Esophagus (tissue), 2 donors: Measurements from ENCODE around the gene PDE9A. TPM values are rescaled to one million over a fixed set of nuclear protein-coding genes. Genes with fewer than 3 reads are reported as not detected.
A peak's percentile ranks its signal among the peaks of the same experiment; 100 is the strongest.

Source experiments
- H3K27ac ChIP-seq, 2 donors: one replicate each; pipeline ENCODE4 v1.5.1; 2013; ENCODE audit warnings: low read depth in 2 of 2, mild to moderate bottlenecking in 2 of 2, inconsistent platforms in 1 of 2, low read length in 1 of 2, moderate library complexity in 1 of 2
- H3K27me3 ChIP-seq, 2 donors: one replicate each; pipeline ENCODE4 v1.6.1; 2013; ENCODE audit warnings: low read length in 2 of 2, control low read depth in 1 of 2, mild to moderate bottlenecking in 1 of 2; ENCODE audit not compliant: insufficient read depth in 2 of 2, control insufficient read depth in 1 of 2
- H3K36me3 ChIP-seq, 2 donors: one replicate each; pipeline ENCODE4 v1.6.1; 2013; ENCODE audit warnings: low read length in 1 of 2; ENCODE audit not compliant: control insufficient read depth in 2 of 2, insufficient read depth in 2 of 2
- H3K4me1 ChIP-seq, 2 donors: one replicate each; pipeline ENCODE4 v1.6.1; 2013; ENCODE audit warnings: low read length in 1 of 2; ENCODE audit not compliant: control insufficient read depth in 2 of 2, insufficient read depth in 2 of 2
- H3K4me3 ChIP-seq, 2 donors: one replicate each; pipeline ENCODE4 v1.5.1; 2013; ENCODE audit warnings: low read length in 2 of 2, mild to moderate bottlenecking in 2 of 2, low read depth in 1 of 2, moderate library complexity in 1 of 2
- H3K9me3 ChIP-seq, 2 donors: one replicate each; pipeline ENCODE4 v1.6.1; 2013; ENCODE audit warnings: mild to moderate bottlenecking in 2 of 2, low read depth in 1 of 2, low read length in 1 of 2, moderate library complexity in 1 of 2; ENCODE audit not compliant: control insufficient read depth in 2 of 2, insufficient read depth in 1 of 2
- WGBS, 2 donors: extraction: QIAGEN DNeasy Blood & Tissue Kit; methylation state at CpG; one replicate each; pipeline ENCODE4 v1.1.7; 2013; 5-methylcytosine and 5-hydroxymethylcytosine counted together
- polyA plus RNA-seq, 2 donors: library from polyadenylated mRNA; stranded (reverse); fragments of 200-250 nt; gene quantifications; one replicate each; pipeline ENCODE4 v1.2.3, GENCODE V29; 2013
- donor health status: healthy with polysubstance abuse.
- donor health status: Bipolar disorder and iron deficiency.

PDE9A gene
- polyA plus RNA-seq, 2 donors = 1.6 to 1.8 TPM

- no peaks in the 10 kb centered on the region for H3K36me3 ChIP-seq
- H3K27me3 ChIP-seq = no peaks in the 10 kb centered on the region
- no peak overlapping the region for H3K4me3 ChIP-seq
- no peak overlapping the region for H3K27ac ChIP-seq
- WGBS, 2 donors = 90 to 93% methylated on average over 21 of the region's 21 CpGs
- H3K4me1 ChIP-seq = no peaks in the 10 kb centered on the region
- H3K9me3 ChIP-seq = no peaks in the 10 kb centered on the region
These were observed 85.9 kb downstream of the PDE9A start for GRCh38 chr21:42739061-42739931.

- WGBS, 2 donors = 93 to 97% methylated on average over 1 of the region's 1 CpG
- Histone ChIP-seq H3K4me3 (no peak overlapping the region), H3K27ac (no peak overlapping the region), H3K36me3 (no peaks in the 10 kb centered on the region), H3K27me3 (no peaks in the 10 kb centered on the region), H3K9me3 (no peaks in the 10 kb centered on the region), H3K4me1 (peaks cover 0 to 1% of the 10 kb centered on the region in 2 donors)
These were observed 87.0 kb downstream of the PDE9A start for GRCh38 chr21:42740405-42740909.

- no peaks in the 10 kb centered on the region for H3K27me3 ChIP-seq
- no peaks in the 10 kb centered on the region for H3K9me3 ChIP-seq
- no peak overlapping the region for H3K4me3 ChIP-seq
- 85 to 94% methylated on average over 10 of the region's 10 CpGs for WGBS, 2 donors
- H3K27ac ChIP-seq = no peak overlapping the region
- no peaks in the 10 kb centered on the region for H3K36me3 ChIP-seq
- H3K4me1 ChIP-seq = peaks cover 0 to 3% of the 10 kb centered on the region in 2 donors
These were observed 87.6 kb downstream of the PDE9A start for GRCh38 chr21:42741066-42741465.

- no peaks in the 10 kb centered on the region for H3K27me3 ChIP-seq
- H3K9me3 ChIP-seq = no peaks in the 10 kb centered on the region
- H3K4me3 ChIP-seq = no peak overlapping the region
- WGBS, 2 donors = 86 to 87% methylated on average over 30 of the region's 30 CpGs
- H3K27ac ChIP-seq = no peak overlapping the region
- no peaks in the 10 kb centered on the region for H3K36me3 ChIP-seq
- H3K4me1 ChIP-seq = peaks cover 0 to 3% of the 10 kb centered on the region in 2 donors
These were observed 91.4 kb downstream of the PDE9A start for GRCh38 chr21:42744520-42745445.

- Histone ChIP-seq H3K36me3 (no peaks in the 10 kb centered on the region), H3K27me3 (no peaks in the 10 kb centered on the region), H3K4me1 (peaks cover 0 to 3% of the 10 kb centered on the region in 2 donors), H3K9me3 (no peaks in the 10 kb centered on the region), H3K27ac (peak overlapping the region in 1 of 2 donors; percentile 2), H3K4me3 (no peak overlapping the region)
- WGBS, 2 donors = 79 to 85% methylated on average over 22 of the region's 22 CpGs
These were observed 92.3 kb downstream of the PDE9A start for GRCh38 chr21:42745511-42746239.

GRCh38 chr21:42746240-42746592 lies 92.8 kb downstream of the PDE9A start:
- H3K4me1 ChIP-seq = peaks cover 0 to 3% of the 10 kb centered on the region in 2 donors
- H3K27ac ChIP-seq = no peak overlapping the region
- H3K9me3 ChIP-seq = no peaks in the 10 kb centered on the region
- no peaks in the 10 kb centered on the region for H3K27me3 ChIP-seq
- H3K36me3 ChIP-seq = no peaks in the 10 kb centered on the region
- WGBS, 2 donors = 74 to 88% methylated on average over 7 of the region's 7 CpGs
- H3K4me3 ChIP-seq = no peak overlapping the region

GRCh38 chr21:42746593-42747275 lies 93.3 kb downstream of the PDE9A start:
- Histone ChIP-seq H3K27ac (peak overlapping the region; percentile 5 to 19), H3K27me3 (no peaks in the 10 kb centered on the region), H3K36me3 (no peaks in the 10 kb centered on the region), H3K9me3 (no peaks in the 10 kb centered on the region), H3K4me3 (no peak overlapping the region), H3K4me1 (peaks cover 0 to 3% of the 10 kb centered on the region in 2 donors)
- 77 to 79% methylated on average over 21 of the region's 21 CpGs for WGBS, 2 donors

GRCh38 chr21:42747276-42747701 lies 93.9 kb downstream of the PDE9A start:
- Histone ChIP-seq H3K4me3 (no peak overlapping the region), H3K36me3 (no peaks in the 10 kb centered on the region), H3K27me3 (no peaks in the 10 kb centered on the region), H3K27ac (peak overlapping the region in 1 of 2 donors; percentile 19), H3K4me1 (peaks cover 0 to 3% of the 10 kb centered on the region in 2 donors), H3K9me3 (no peaks in the 10 kb centered on the region)
- WGBS, 2 donors = 74 to 77% methylated on average over 10 of the region's 10 CpGs
